Prostate gland (tissue), 2 donors: ENCODE data around the gene GATB.

Experiments used
- CTCF ChIP-seq, 4 experiments: fragments of 200-600 bp in 2 of 4; fragments of 450-650 bp in 2 of 4; sonication (generic) in 2 of 4; IDR thresholded peaks; 1 replicate in 3 of 4; 2 replicates in 1 of 4; pipeline ENCODE4 v1.5.1; 2016 to 2019; ENCODE audit warnings: antibody characterized with exemption in 4 of 4, mild to moderate bottlenecking in 2 of 4, moderate library complexity in 2 of 4
- POLR2AphosphoS5 ChIP-seq: sonication (generic); formaldehyde crosslinking; IDR thresholded peaks from one replicate; pipeline ENCODE4 v1.6.1; 2017; ENCODE audit warnings: antibody characterized with exemption

- TF ChIP-seq CTCF (IDR thresholded peaks at IDR 0.05) (no peak), POLR2AphosphoS5 (no peak)
Observed at GRCh38 chr4:151738720-151739517, 21.9 kb downstream of the GATB start.
